OCI-LY3 (cell line): ENCODE measurements around the gene GALNS.

ENCODE experiments used
- EZH2phosphoT487 ChIP-seq: fragments of 200-600 bp; shearing (Covaris generic); IDR thresholded peaks from 2 replicates; pipeline ENCODE4 v1.6.1; 2018; ENCODE audit warnings: antibody characterized with exemption, mixed run types, low read depth
- TF ChIP-seq, protein P1 (sequence below): fragments of 200-600, 300-600 bp; sonication (generic); IDR thresholded peaks from 2 replicates; pipeline ENCODE4 v1.5.1; 2014; ENCODE audit warnings: antibody characterized with exemption, low read length, low read depth

- TF ChIP-seq EZH2phosphoT487: no peak
- TF ChIP-seq, protein P1, sequence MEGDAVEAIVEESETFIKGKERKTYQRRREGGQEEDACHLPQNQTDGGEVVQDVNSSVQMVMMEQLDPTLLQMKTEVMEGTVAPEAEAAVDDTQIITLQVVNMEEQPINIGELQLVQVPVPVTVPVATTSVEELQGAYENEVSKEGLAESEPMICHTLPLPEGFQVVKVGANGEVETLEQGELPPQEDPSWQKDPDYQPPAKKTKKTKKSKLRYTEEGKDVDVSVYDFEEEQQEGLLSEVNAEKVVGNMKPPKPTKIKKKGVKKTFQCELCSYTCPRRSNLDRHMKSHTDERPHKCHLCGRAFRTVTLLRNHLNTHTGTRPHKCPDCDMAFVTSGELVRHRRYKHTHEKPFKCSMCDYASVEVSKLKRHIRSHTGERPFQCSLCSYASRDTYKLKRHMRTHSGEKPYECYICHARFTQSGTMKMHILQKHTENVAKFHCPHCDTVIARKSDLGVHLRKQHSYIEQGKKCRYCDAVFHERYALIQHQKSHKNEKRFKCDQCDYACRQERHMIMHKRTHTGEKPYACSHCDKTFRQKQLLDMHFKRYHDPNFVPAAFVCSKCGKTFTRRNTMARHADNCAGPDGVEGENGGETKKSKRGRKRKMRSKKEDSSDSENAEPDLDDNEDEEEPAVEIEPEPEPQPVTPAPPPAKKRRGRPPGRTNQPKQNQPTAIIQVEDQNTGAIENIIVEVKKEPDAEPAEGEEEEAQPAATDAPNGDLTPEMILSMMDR: no peak
Observed at GRCh38 chr16:88771294-88771772, 85.4 kb downstream of the GALNS start.
